Osteoblast (primary cell): ENCODE data around the gene PRKCA. TPM values are rescaled to one million over a fixed set of nuclear protein-coding genes. Genes with fewer than 3 reads are reported as not detected.

ENCODE experiments used
- DNase-seq: peaks from one replicate; pipeline ENCODE4 v3.0.0; 2011; ENCODE audit warnings: low spot score, mixed read lengths; ENCODE audit not compliant: insufficient read length; ENCODE audit errors: missing footprints
- H2AFZ ChIP-seq: 2 replicates; pipeline ENCODE4 v1.6.0; 2011; ENCODE audit warnings: mild to moderate bottlenecking, low read length
- H3K27ac ChIP-seq: 2 replicates; pipeline ENCODE4 v1.5.1; 2011; ENCODE audit warnings: mild to moderate bottlenecking, low read depth, low read length, moderate library complexity
- H3K27me3 ChIP-seq: 2 replicates; pipeline ENCODE4 v1.6.0; 2012; ENCODE audit warnings: mild to moderate bottlenecking, control low read depth, inconsistent platforms, low read length, moderate library complexity; ENCODE audit not compliant: insufficient read depth
- H3K36me3 ChIP-seq: 2 replicates; pipeline ENCODE4 v1.5.1; 2011; ENCODE audit warnings: mild to moderate bottlenecking, low read length, control low read depth, moderate library complexity; ENCODE audit not compliant: insufficient read depth
- H3K4me1 ChIP-seq: 2 replicates; pipeline ENCODE4 v1.5.1; 2011; ENCODE audit warnings: mild to moderate bottlenecking, low read length, control low read depth, moderate library complexity; ENCODE audit not compliant: insufficient read depth
- H3K4me2 ChIP-seq: 2 replicates; pipeline ENCODE4 v1.6.0; 2011; ENCODE audit warnings: mild to moderate bottlenecking, low read length; ENCODE audit not compliant: insufficient read depth
- H3K4me3 ChIP-seq: fragments of 200-600 bp; sonication (generic); 3 replicates; pipeline ENCODE4 v1.5.1; 2012; ENCODE audit warnings: mild to moderate bottlenecking, low read length, inconsistent platforms; ENCODE audit not compliant: insufficient read depth
- H3K79me2 ChIP-seq: 2 replicates; pipeline ENCODE4 v1.6.0; 2012; ENCODE audit warnings: mild to moderate bottlenecking, low read length, control low read depth, inconsistent platforms; ENCODE audit not compliant: insufficient read depth
- H3K9me3 ChIP-seq: 2 replicates; pipeline ENCODE4 v1.5.1; 2011; ENCODE audit warnings: low read depth, low read length, control low read depth
- H4K20me1 ChIP-seq: 2 replicates; pipeline ENCODE4 v1.6.0; 2012; ENCODE audit warnings: mild to moderate bottlenecking, low read length, control low read depth; ENCODE audit not compliant: insufficient read depth
- CTCF ChIP-seq: IDR thresholded peaks from 2 replicates; pipeline ENCODE4 v1.5.1; 2011; ENCODE audit warnings: mild to moderate bottlenecking, low read depth, low read length, moderate library complexity; ENCODE audit errors: extremely low read depth
- total RNA-seq: library from RNA; depleted of rRNA; stranded (reverse); fragments of >200 nt; gene quantifications from 2 replicates; pipeline ENCODE4 v1.2.3, GENCODE V29; 2012

PRKCA gene
- total RNA-seq, 1 donor, result 46.0 TPM

GRCh38 chr17:66576473-66576872, 274.1 kb downstream of the PRKCA start:
- Histone ChIP-seq H3K9me3 (no peaks in the 10 kb centered on the region), H3K27me3 (no peaks in the 10 kb centered on the region), H3K4me2 (no peak overlapping the region), H4K20me1 (peaks cover 15% of the 10 kb centered on the region), H3K79me2 (peaks cover 31% of the 10 kb centered on the region), H2AFZ (no peak overlapping the region), H3K4me3 (no peak overlapping the region), H3K4me1 (peaks cover 17% of the 10 kb centered on the region), H3K36me3 (no peaks in the 10 kb centered on the region), H3K27ac (no peak overlapping the region)
- no peak for TF ChIP-seq CTCF
- no peak for DNase-seq

GRCh38 chr17:66577041-66577440, 274.6 kb downstream of the PRKCA start:
- no peak for TF ChIP-seq CTCF
- H3K79me2 ChIP-seq, result peaks cover 26% of the 10 kb centered on the region

GRCh38 chr17:66578781-66579489, 276.5 kb downstream of the PRKCA start:
- no peak for TF ChIP-seq CTCF
- DNase-seq, result no peak
- peaks cover 23% of the 10 kb centered on the region for H4K20me1 ChIP-seq
- no peak overlapping the region for H3K4me3 ChIP-seq
- no peaks in the 10 kb centered on the region for H3K36me3 ChIP-seq
- no peak overlapping the region for H3K4me2 ChIP-seq
- H3K27ac ChIP-seq, result peak overlapping the region; percentile 47
- H2AFZ ChIP-seq, result no peak overlapping the region
- H3K4me1 ChIP-seq, result peaks cover 17% of the 10 kb centered on the region
- H3K27me3 ChIP-seq, result no peaks in the 10 kb centered on the region
- no peaks in the 10 kb centered on the region for H3K9me3 ChIP-seq
- peaks cover 27% of the 10 kb centered on the region for H3K79me2 ChIP-seq

More at GRCh38 chr17:66577041-66577440, 274.6 kb downstream of the PRKCA start:
- Histone ChIP-seq H3K4me3 (no peak overlapping the region), H3K4me2 (no peak overlapping the region), H3K4me1 (peaks cover 17% of the 10 kb centered on the region), H4K20me1 (peaks cover 19% of the 10 kb centered on the region), H3K27ac (no peak overlapping the region), H3K36me3 (no peaks in the 10 kb centered on the region), H3K9me3 (no peaks in the 10 kb centered on the region), H3K27me3 (no peaks in the 10 kb centered on the region), H2AFZ (no peak overlapping the region)
- no peak for DNase-seq

GRCh38 chr17:66579556-66579955, 277.1 kb downstream of the PRKCA start:
- DNase-seq, result no peak
- H3K36me3 ChIP-seq, result no peaks in the 10 kb centered on the region
- H3K27ac ChIP-seq, result peak overlapping the region; percentile 47
- peaks cover 29% of the 10 kb centered on the region for H3K79me2 ChIP-seq
- H3K4me1 ChIP-seq, result peaks cover 17% of the 10 kb centered on the region
- H4K20me1 ChIP-seq, result peaks cover 24% of the 10 kb centered on the region
- H3K4me3 ChIP-seq, result no peak overlapping the region
- no peak overlapping the region for H2AFZ ChIP-seq
- no peak for TF ChIP-seq CTCF
- no peak overlapping the region for H3K4me2 ChIP-seq
- H3K27me3 ChIP-seq, result no peaks in the 10 kb centered on the region
- H3K9me3 ChIP-seq, result no peaks in the 10 kb centered on the region
